ENCODE results near the gene RHBDF1. TPM values are rescaled to one million over a fixed set of nuclear protein-coding genes. Genes with fewer than 3 reads are reported as not detected.
"Not testable (repeated sequence)": the region's sequence is repeated elsewhere in the genome, so short reads cannot be mapped to it uniquely, and the experiment has no call there.

The RHBDF1 gene
- total and polyA plus RNA-seq, 2 donors (not counting 1 experiment from before 2014, with no cell fraction given): 40.5 to 53.8 TPM

- DNase-seq (ENCODE audit: low read depth in 2 of 2): not testable (repeated sequence)
Observed at GRCh38 chr16:10772-11171, 61.7 kb downstream of the RHBDF1 start.

GRCh38 chr16:9903-10665, 62.3 kb downstream of the RHBDF1 start:
- Histone ChIP-seq H2AFZ (ENCODE audit: low read length) (no peak overlapping the region), H3K4me3 (replicated peaks in 1 of 4; ENCODE audit: control extremely low read depth in 1 of 4, insufficient read depth in 1 of 4, low read depth in 3 of 4, low read length in 4 of 4) (peak overlapping the region in 2 of 4 experiments; percentile 39 to 45), H3K27ac (ENCODE audit: insufficient read depth, low read length) (no peak overlapping the region), H3K79me2 (ENCODE audit: control insufficient read depth, insufficient read depth, low read length) (no peaks in the 10 kb centered on the region), H3K9me3 (ENCODE audit: control insufficient read depth, insufficient read depth, low read depth, low read length) (no peaks in the 10 kb centered on the region), H3K4me2 (ENCODE audit: extremely low read depth, insufficient read depth, low read length) (no peak overlapping the region), H3K27me3 (ENCODE audit: control insufficient read depth, insufficient read depth, low read length) (no peaks in the 10 kb centered on the region), H3K36me3 (ENCODE audit: control insufficient read depth, insufficient read depth, low read length) (no peaks in the 10 kb centered on the region), H3K4me1 (ENCODE audit: control insufficient read depth, extremely low read depth, insufficient read depth, low read length) (no peaks in the 10 kb centered on the region), H4K20me1 (ENCODE audit: control insufficient read depth, extremely low read depth, insufficient read depth, low read length) (no peaks in the 10 kb centered on the region), H3K9ac (ENCODE audit: insufficient read depth, low read length) (no peak overlapping the region)
- DNase-seq (ENCODE audit: low read depth in 2 of 2): no peak
- no peak for TF ChIP-seq CTCF (conservative IDR thresholded peaks at IDR 0.05 in 1 of 2, IDR thresholded peaks at IDR 0.05 in 1 of 2; ENCODE audit: low read depth in 1 of 2, low read length in 2 of 2)
- TF ChIP-seq EZH2 (IDR thresholded peaks at IDR 0.05; ENCODE audit: low read length, missing control alignments): no peak

More at GRCh38 chr16:10772-11171, 61.7 kb downstream of the RHBDF1 start:
- not testable (repeated sequence) for H3K36me3 ChIP-seq (ENCODE audit: control insufficient read depth, insufficient read depth, low read length); H3K27ac ChIP-seq (ENCODE audit: insufficient read depth, low read length); H3K9ac ChIP-seq (ENCODE audit: insufficient read depth, low read length); H3K9me3 ChIP-seq (ENCODE audit: control insufficient read depth, insufficient read depth, low read depth, low read length); H3K4me3 ChIP-seq (replicated peaks in 1 of 4; ENCODE audit: control extremely low read depth in 1 of 4, insufficient read depth in 1 of 4, low read depth in 3 of 4, low read length in 4 of 4); H3K4me1 ChIP-seq (ENCODE audit: control insufficient read depth, extremely low read depth, insufficient read depth, low read length); H3K79me2 ChIP-seq (ENCODE audit: control insufficient read depth, insufficient read depth, low read length); H4K20me1 ChIP-seq (ENCODE audit: control insufficient read depth, extremely low read depth, insufficient read depth, low read length); H3K27me3 ChIP-seq (ENCODE audit: control insufficient read depth, insufficient read depth, low read length); H2AFZ ChIP-seq (ENCODE audit: low read length); H3K4me2 ChIP-seq (ENCODE audit: extremely low read depth, insufficient read depth, low read length)
- TF ChIP-seq CTCF (conservative IDR thresholded peaks at IDR 0.05 in 1 of 2, IDR thresholded peaks at IDR 0.05 in 1 of 2; ENCODE audit: low read depth in 1 of 2, low read length in 2 of 2): peak; percentile 28 to 43

Other genes starting within 250 kb of the RHBDF1 start
- 2.6 and 3.3 TPM in 2 replicates for gene POLR3K, start 19.0 kb downstream of the RHBDF1 start, total RNA-seq
- gene POLR3K, start 19.0 kb downstream of the RHBDF1 start, polyA plus RNA-seq: 12.9 and 27.3 TPM in 2 replicates
- 14.6 and 20.5 TPM in 2 replicates for gene SNRNP25, start 18.8 kb downstream of the RHBDF1 start, total RNA-seq
- gene SNRNP25, start 18.8 kb downstream of the RHBDF1 start, polyA plus RNA-seq: 25.9 and 49.4 TPM in 2 replicates
- 256 and 268 TPM in 2 replicates for gene MPG, start 5.6 kb upstream of the RHBDF1 start, total RNA-seq
- gene MPG, start 5.6 kb upstream of the RHBDF1 start, polyA plus RNA-seq: 45.4 and 49.3 TPM in 2 replicates
- gene NPRL3, start 66.0 kb upstream of the RHBDF1 start, total RNA-seq: 6.7 and 9.6 TPM in 2 replicates
- 8.7 and 13.6 TPM in 2 replicates for gene NPRL3, start 66.0 kb upstream of the RHBDF1 start, polyA plus RNA-seq
- not detected in 2 replicates for gene HBZ, start 80.0 kb upstream of the RHBDF1 start, total RNA-seq
- not detected in 2 replicates for gene HBZ, start 80.0 kb upstream of the RHBDF1 start, polyA plus RNA-seq
- not detected in 2 replicates for gene HBM, start 93.3 kb upstream of the RHBDF1 start, total RNA-seq
- not detected in 2 replicates for gene HBM, start 93.3 kb upstream of the RHBDF1 start, polyA plus RNA-seq
- gene HBA2, start 100.2 kb upstream of the RHBDF1 start, total RNA-seq: not detected in 2 replicates
- 0.19 TPM in 1 of 2 replicates, not detected in the other for gene HBA2, start 100.2 kb upstream of the RHBDF1 start, polyA plus RNA-seq
- not detected in 2 replicates for gene HBA1, start 104.0 kb upstream of the RHBDF1 start, total RNA-seq
- 0.69 and 0.77 TPM in 2 replicates for gene HBA1, start 104.0 kb upstream of the RHBDF1 start, polyA plus RNA-seq
- not detected in 2 replicates for gene HBQ1, start 107.8 kb upstream of the RHBDF1 start, total RNA-seq
- gene HBQ1, start 107.8 kb upstream of the RHBDF1 start, polyA plus RNA-seq: not detected in 2 replicates
- gene LUC7L, start 156.8 kb upstream of the RHBDF1 start, total RNA-seq: 32.4 and 38.0 TPM in 2 replicates
- gene LUC7L, start 156.8 kb upstream of the RHBDF1 start, polyA plus RNA-seq: 30.9 and 31.1 TPM in 2 replicates
- gene FAM234A, start 162.2 kb upstream of the RHBDF1 start, total RNA-seq: 67.0 and 68.5 TPM in 2 replicates
- 53.7 and 64.8 TPM in 2 replicates for gene FAM234A, start 162.2 kb upstream of the RHBDF1 start, polyA plus RNA-seq
- gene RGS11, start 203.3 kb upstream of the RHBDF1 start, total RNA-seq: 3.1 and 6.3 TPM in 2 replicates
- 1.1 TPM in 2 replicates for gene RGS11, start 203.3 kb upstream of the RHBDF1 start, polyA plus RNA-seq
- gene ARHGDIG, start 208.0 kb upstream of the RHBDF1 start, total RNA-seq: 0.77 and 1.3 TPM in 2 replicates
- 0.12 and 0.30 TPM in 2 replicates for gene ARHGDIG, start 208.0 kb upstream of the RHBDF1 start, polyA plus RNA-seq
- gene PDIA2, start 210.5 kb upstream of the RHBDF1 start, total RNA-seq: 0.33 TPM in 1 of 2 replicates, not detected in the other
- gene PDIA2, start 210.5 kb upstream of the RHBDF1 start, polyA plus RNA-seq: 0.06 and 0.18 TPM in 2 replicates

Measured in fibroblast of lung (primary cell).